H1 (cell line): ENCODE measurements around the gene ZYX. TPM values are rescaled to one million over a fixed set of nuclear protein-coding genes. Genes with fewer than 3 reads are reported as not detected.

Source experiments
- CTCF ChIA-PET: fragments of 300-600 bp; sonication (Branson Sonifier 250); formaldehyde crosslinking; loops from one replicate; lab custom pipeline; 2021; ENCODE audit not compliant: partially characterized antibody; lab: Charles Lee
- POLR2A ChIA-PET: fragments of 300-600 bp; sonication (Branson Sonifier 250); formaldehyde crosslinking; loops from one replicate; lab custom pipeline; 2021; ENCODE audit warnings: inconsistent platforms; ENCODE audit not compliant: partially characterized antibody; lab: Charles Lee
- DNase-seq, 2 experiments: peaks; one replicate each; pipeline versions ENCODE4 v3.0.0 to v3.0.0-alpha.2; 2010 to 2022; ENCODE audit warnings: low spot score in 2 of 2, low read depth in 1 of 2, mixed read lengths in 1 of 2
- FAIRE-seq: peaks from 2 replicates; lab custom pipeline; 2011; peaks lifted over from hg19 to GRCh38; lab: Jason Lieb, UNC
- H2AFZ ChIP-seq: 2 replicates; pipeline ENCODE4 v1.8.1; 2012; ENCODE audit warnings: low read length, inconsistent platforms
- H2AK5ac ChIP-seq: 2 replicates; pipeline ENCODE4 v1.6.1; 2013; ENCODE audit warnings: low read depth, low read length
- H2BK120ac ChIP-seq: replicated peaks from 2 replicates; pipeline ENCODE3; 2013; ENCODE audit warnings: low read depth, low read length, inconsistent platforms
- H2BK12ac ChIP-seq: 2 replicates; pipeline ENCODE4 v1.6.1; 2013; ENCODE audit warnings: low read depth, low read length
- H2BK15ac ChIP-seq: 2 replicates; pipeline ENCODE4 v1.6.1; 2013; ENCODE audit warnings: low read length
- H2BK20ac ChIP-seq: 2 replicates; pipeline ENCODE4 v1.6.1; 2013; ENCODE audit warnings: low read length
- H2BK5ac ChIP-seq: 2 replicates; pipeline ENCODE4 v1.6.1; 2013; ENCODE audit warnings: low read depth, low read length
- H3K14ac ChIP-seq: 2 replicates; pipeline ENCODE4 v1.6.1; 2013; ENCODE audit warnings: inconsistent platforms; ENCODE audit not compliant: insufficient read length
- H3K18ac ChIP-seq: 2 replicates; pipeline ENCODE4 v1.6.1; 2013; ENCODE audit warnings: low read length; ENCODE audit errors: extremely low read depth
- H3K23ac ChIP-seq: 2 replicates; pipeline ENCODE4 v1.6.1; 2013; ENCODE audit warnings: inconsistent platforms; ENCODE audit not compliant: insufficient read length
- H3K23me2 ChIP-seq: 2 replicates; pipeline ENCODE4 v1.6.1; 2013; ENCODE audit warnings: low read depth, low read length
- H3K27ac ChIP-seq: 2 replicates; pipeline ENCODE4 v1.6.1; 2011; ENCODE audit warnings: low read depth, low read length, inconsistent platforms
- H3K27me3 ChIP-seq, 4 experiments: replicated peaks in 1 of 4; 1 replicate in 1 of 4; 2 replicates in 3 of 4; pipeline versions ENCODE4 v1.6.1 to v1.8.1; 2011 to 2013; ENCODE audit warnings: low read length in 3 of 4, mild to moderate bottlenecking in 3 of 4, inconsistent platforms in 2 of 4, mixed read lengths in 2 of 4, moderate library complexity in 1 of 4; ENCODE audit not compliant: control insufficient read depth in 3 of 4, insufficient read depth in 3 of 4; ENCODE audit errors: extremely low read depth in 1 of 4
- H3K36me3 ChIP-seq, 4 experiments: 2 replicates each; pipeline versions ENCODE4 v1.6.1 to v1.8.1; 2011 to 2013; ENCODE audit warnings: mild to moderate bottlenecking in 4 of 4, low read length in 3 of 4, moderate library complexity in 2 of 4, control low read depth in 1 of 4, inconsistent platforms in 1 of 4; ENCODE audit not compliant: insufficient read depth in 4 of 4, control insufficient read depth in 2 of 4
- H3K4ac ChIP-seq: replicated peaks from 2 replicates; pipeline ENCODE3; 2013; ENCODE audit warnings: low read length, low read depth, mixed read lengths, inconsistent platforms; ENCODE audit not compliant: insufficient read length
- H3K4me1 ChIP-seq, 4 experiments: replicated peaks in 1 of 4; 1 replicate in 1 of 4; 2 replicates in 3 of 4; pipeline versions ENCODE4 v1.6.1 to v1.8.1; 2011 to 2013; ENCODE audit warnings: low read length in 3 of 4, inconsistent platforms in 2 of 4, mixed read lengths in 1 of 4; ENCODE audit not compliant: insufficient read depth in 4 of 4, control insufficient read depth in 3 of 4
- H3K4me2 ChIP-seq, 2 experiments: 2 replicates each; pipeline versions ENCODE4 v1.6.1 to v1.8.1; 2011 to 2013; ENCODE audit warnings: low read depth in 2 of 2, low read length in 2 of 2, control low read depth in 1 of 2, inconsistent platforms in 1 of 2, mild to moderate bottlenecking in 1 of 2; ENCODE audit not compliant: insufficient read depth in 1 of 2
- H3K4me3 ChIP-seq, 4 experiments: fragments of 200-600, 300-600 bp in 1 of 4; sonication (generic), shearing (Covaris generic), sonication (Bioruptor Twin) in 1 of 4; 2 replicates each; pipeline versions ENCODE4 v1.5.1 to v1.8.1; 2011 to 2016; ENCODE audit warnings: low read length in 4 of 4, low read depth in 3 of 4, control low read depth in 2 of 4, inconsistent platforms in 2 of 4, mild to moderate bottlenecking in 2 of 4, mixed read lengths in 1 of 4, moderate library complexity in 1 of 4; ENCODE audit not compliant: insufficient read depth in 2 of 4; ENCODE audit errors: extremely low read depth in 1 of 4
- H3K56ac ChIP-seq: replicated peaks from 2 replicates; pipeline ENCODE3; 2013; ENCODE audit warnings: low read depth, mild to moderate bottlenecking, mixed read lengths, low read length, inconsistent platforms; ENCODE audit not compliant: insufficient read length
- H3K79me1 ChIP-seq: 2 replicates; pipeline ENCODE4 v1.6.1; 2013; ENCODE audit warnings: low read depth, low read length, control low read depth
- H3K79me2 ChIP-seq, 2 experiments: 2 replicates each; pipeline versions ENCODE4 v1.6.1 to v1.8.1; 2012 to 2013; ENCODE audit warnings: low read length in 2 of 2, mild to moderate bottlenecking in 2 of 2, inconsistent platforms in 1 of 2; ENCODE audit not compliant: insufficient read depth in 2 of 2, control insufficient read depth in 1 of 2
- H3K9ac ChIP-seq, 4 experiments: replicated peaks in 1 of 4; 1 replicate in 1 of 4; 2 replicates in 3 of 4; pipeline versions ENCODE4 v1.6.1 to v1.8.1; 2011 to 2013; ENCODE audit warnings: low read depth in 3 of 4, low read length in 3 of 4, control low read depth in 2 of 4, mild to moderate bottlenecking in 2 of 4, moderate library complexity in 2 of 4, inconsistent platforms in 1 of 4; ENCODE audit errors: extremely low read depth in 1 of 4
- H3K9me3 ChIP-seq, 2 experiments: 2 replicates each; pipeline versions ENCODE4 v1.6.1 to v1.8.1; 2012 to 2013; ENCODE audit warnings: mild to moderate bottlenecking in 2 of 2, moderate library complexity in 2 of 2, control low read depth in 1 of 2, inconsistent platforms in 1 of 2, low read depth in 1 of 2, low read length in 1 of 2, mixed read lengths in 1 of 2; ENCODE audit not compliant: insufficient read depth in 2 of 2
- H4K20me1 ChIP-seq, 2 experiments: replicated peaks in 1 of 2; 2 replicates each; pipeline versions ENCODE3 to v1.8.1; 2011 to 2013; ENCODE audit warnings: inconsistent platforms in 2 of 2, low read length in 2 of 2, mild to moderate bottlenecking in 1 of 2; ENCODE audit not compliant: insufficient read depth in 2 of 2, control insufficient read depth in 1 of 2
- H4K5ac ChIP-seq: 2 replicates; pipeline ENCODE4 v1.6.1; 2013; ENCODE audit warnings: low read length, low read depth, mixed read lengths, inconsistent platforms; ENCODE audit not compliant: insufficient read length
- H4K8ac ChIP-seq: 2 replicates; pipeline ENCODE4 v1.8.0; 2013; ENCODE audit warnings: mild to moderate bottlenecking, moderate library complexity, low read length, inconsistent platforms; ENCODE audit not compliant: insufficient read depth; ENCODE audit errors: extremely low read depth
- H4K91ac ChIP-seq: replicated peaks from 2 replicates; pipeline ENCODE3; 2013; ENCODE audit warnings: low read length, mixed read lengths, inconsistent platforms; ENCODE audit not compliant: insufficient read length
- BACH1 ChIP-seq: IDR thresholded peaks from 2 replicates; pipeline ENCODE4 v1.6.1; 2012; ENCODE audit warnings: low read length, improper control_type of control experiment
- EP300 ChIP-seq, 2 experiments: IDR thresholded peaks; 1 replicate in 1 of 2; 2 replicates in 1 of 2; pipeline ENCODE4 v1.6.1; 2011 to 2012; ENCODE audit warnings: low read depth in 2 of 2, low read length in 2 of 2, mild to moderate bottlenecking in 2 of 2, borderline replicate concordance in 1 of 2, inconsistent platforms in 1 of 2, moderate library complexity in 1 of 2
- FOSL1 ChIP-seq: IDR thresholded peaks from 2 replicates; pipeline ENCODE4 v1.6.1; 2011; ENCODE audit warnings: mild to moderate bottlenecking, low read depth, low read length, moderate library complexity; ENCODE audit not compliant: insufficient read depth
- JUN ChIP-seq: IDR thresholded peaks from 2 replicates; pipeline ENCODE4 v1.6.1; 2011; ENCODE audit warnings: low read depth, mild to moderate bottlenecking, improper control_type of control experiment, low read length
- KDM5A ChIP-seq: fragments of 200-600 bp; IDR thresholded peaks from 2 replicates; pipeline ENCODE4 v1.7.1; 2012; ENCODE audit warnings: mild to moderate bottlenecking, low read length, inconsistent platforms, mixed read lengths
- MAFK ChIP-seq: IDR thresholded peaks from 2 replicates; pipeline ENCODE4 v1.6.1; 2012; ENCODE audit warnings: low read depth, mild to moderate bottlenecking, improper control_type of control experiment, low read length
- POLR2AphosphoS5 ChIP-seq: IDR thresholded peaks from 2 replicates; pipeline ENCODE4 v1.6.1; 2011; ENCODE audit warnings: low read depth, low read length
- RNF2 ChIP-seq: fragments of 200-900, 300-1000 bp; sonication (generic); IDR thresholded peaks from 2 replicates; pipeline ENCODE4 v1.7.1; 2016; ENCODE audit warnings: borderline replicate concordance, low read depth, mild to moderate bottlenecking, antibody characterized with exemption, low read length; ENCODE audit not compliant: poor library complexity, severe bottlenecking; ENCODE audit errors: missing control alignments
- SIRT6 ChIP-seq: IDR thresholded peaks from one replicate; pipeline ENCODE4 v1.7.1; 2012; ENCODE audit warnings: low read length, inconsistent platforms
- SP1 ChIP-seq: IDR thresholded peaks from 2 replicates; pipeline ENCODE4 v1.6.1; 2011; ENCODE audit warnings: low read depth, low read length
- TAF7 ChIP-seq: optimal IDR thresholded peaks from 2 replicates; pipeline ENCODE3; 2011; ENCODE audit warnings: low read depth, mild to moderate bottlenecking, inconsistent platforms, low read length, moderate library complexity, borderline replicate concordance
- USF2 ChIP-seq: IDR thresholded peaks from 2 replicates; pipeline ENCODE4 v1.6.1; 2011; ENCODE audit warnings: low read length, improper control_type of control experiment
- WGBS, 2 experiments: shearing (Covaris generic) in 1 of 2; methylation state at CpG; one replicate each; pipeline versions ENCODE4 v1.1.6 to v1.1.7; 2013 to 2015; ENCODE audit warnings: low lambda C conversion rate in 2 of 2, mixed read lengths in 2 of 2, inconsistent platforms in 1 of 2, low coverage in 1 of 2, missing lambda C conversion rate in 1 of 2; ENCODE audit not compliant: insufficient replicate concordance in 2 of 2, insufficient coverage in 1 of 2, insufficient read length in 1 of 2; ENCODE audit errors: extremely low coverage in 1 of 2, missing lambda C conversion rate in 1 of 2; 5-methylcytosine and 5-hydroxymethylcytosine counted together
- polyA plus RNA-seq, 7 experiments: library from polyadenylated mRNA; depleted of rRNA in 3 of 7; stranded (reverse) in 5 of 7; unstranded in 2 of 7; fragments of >200 nt in 5 of 7; fragments of 200-250 nt in 2 of 7; gene quantifications; 1 replicate in 5 of 7; 2 replicates in 1 of 7; 4 replicates in 1 of 7; pipeline versions ENCODE4 v1.2.1 to v1.2.3, GENCODE V29; 2011 to 2013; ENCODE audit warnings: missing spikeins in 2 of 7, mixed read lengths in 2 of 7
- total RNA-seq: library from RNA; stranded (reverse); fragmentation: NEBNext Ultra II Directional; extraction: Animal tissue kit (Norgen Biotek cat#: 25700); gene quantifications from 2 replicates; pipeline ENCODE4 v1.2.1, GENCODE V29; 2021

The ZYX gene
- total and polyA plus RNA-seq, 2 of the 8 experiments (the other 6 are each of a cell fraction or from before 2014, with no cell fraction given) = 40.6 to 159 TPM

GRCh38 chr7:143434660-143435059, 53.5 kb downstream of the ZYX start:
- Histone ChIP-seq H3K23ac (no peak overlapping the region), H2BK120ac (no peak overlapping the region), H3K9me3 (no peaks in the 10 kb centered on the region), H2AK5ac (no peak overlapping the region), H4K8ac (no peak overlapping the region), H3K79me1 (no peaks in the 10 kb centered on the region), H3K56ac (no peak overlapping the region), H3K4me3 (no peak overlapping the region), H3K18ac (no peak overlapping the region), H3K14ac (no peak overlapping the region), H3K23me2 (peaks cover 2% of the 10 kb centered on the region; the same call in 1 of the 2 replicates), H3K9ac (no peak overlapping the region), H3K4ac (no peak overlapping the region), H3K27ac (no peak overlapping the region), H3K79me2 (no peaks in the 10 kb centered on the region), H2BK20ac (no peak overlapping the region), H4K91ac (no peak overlapping the region), H4K20me1 (no peaks in the 10 kb centered on the region), H2BK12ac (no peak overlapping the region), H3K36me3 (no peaks in the 10 kb centered on the region), H3K27me3 (no peaks in the 10 kb centered on the region), H2AFZ (no peak overlapping the region), H4K5ac (no peak overlapping the region), H2BK15ac (no peak overlapping the region), H3K4me1 (peaks cover 2 to 8% (median 6%) of the 10 kb centered on the region in 4 experiments), H3K4me2 (no peak overlapping the region), H2BK5ac (no peak overlapping the region)
- no peak for TF ChIP-seq JUN
- no peak for TF ChIP-seq TAF7
- TF ChIP-seq FOSL1 = no peak
- no peak for TF ChIP-seq POLR2AphosphoS5
- no peak for TF ChIP-seq KDM5A
- no peak for TF ChIP-seq EP300 (IDR thresholded peaks at IDR 0.05; ENCODE audit: borderline replicate concordance in 1 of 2, low read depth in 2 of 2, low read length in 2 of 2)
- no peak for TF ChIP-seq MAFK
- TF ChIP-seq BACH1 = no peak
- TF ChIP-seq SP1 = no peak
- TF ChIP-seq RNF2 = no peak
- no peak for TF ChIP-seq USF2
- TF ChIP-seq SIRT6 = no peak
- FAIRE-seq = no peak
- WGBS, 2 experiments = 96% methylated on average over 9 of the region's 9 CpGs; no CpG with 5 or more reads in 1 of the 2 experiments
- CTCF ChIA-PET = interaction anchor here (1.0 to 4.5 kb wide), 4 partner anchors 15 to 135 kb away, joined by 3 to 23 read pairs (median 4); no protein-coding TSS in a partner anchor
- DNase-seq = no peak
- POLR2A ChIA-PET = no interaction called here
